ENCODE results near the gene DGKI. TPM values are rescaled to one million over a fixed set of nuclear protein-coding genes. Genes with fewer than 3 reads are reported as not detected.

The DGKI gene
- polyA plus RNA-seq, 2 of the 4 experiments (the other 2 are of a cell fraction): 0.05 to 0.08 TPM

DNA sequence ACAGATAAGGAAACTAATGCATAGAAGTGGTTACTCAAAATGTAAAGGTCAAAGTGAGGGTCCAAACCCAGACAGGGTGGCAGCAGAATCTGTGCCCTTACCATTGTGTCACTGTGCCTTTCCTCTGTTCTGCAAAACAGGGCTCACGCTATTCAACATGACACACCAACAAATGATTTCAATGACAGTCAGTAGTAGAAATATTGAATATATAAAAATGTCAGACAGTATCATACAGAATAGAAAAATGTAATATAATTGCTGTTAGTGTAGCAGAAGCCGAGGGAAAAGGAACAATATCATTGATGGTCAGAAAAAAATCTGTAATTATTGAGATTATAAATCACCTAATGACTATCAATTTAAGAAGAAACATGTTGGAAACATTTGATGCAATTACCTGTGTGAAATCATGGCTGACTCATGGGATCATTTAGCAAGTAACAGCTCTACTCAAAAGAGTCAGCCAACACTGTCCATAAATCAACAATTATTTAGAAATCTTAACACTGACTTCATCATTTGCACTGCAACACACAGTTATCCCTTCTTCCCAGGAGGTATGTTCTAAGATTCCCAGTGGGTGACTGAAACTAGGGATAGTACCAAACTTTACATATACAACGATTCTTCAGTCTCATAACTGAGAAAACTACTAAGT is 198.7 kb downstream of the DGKI start:
- no peak overlapping the region for H3K4me2 ChIP-seq
- ChIA-PET POLR2A (no interaction called here), CTCF (no interaction called here)
- TF ChIP-seq HEYL (CRISPR knock-in tag; IDR thresholded peaks at IDR 0.05) (no peak), CBX8 (IDR thresholded peaks at IDR 0.05) (no peak), JUNB (IDR thresholded peaks at IDR 0.05) (no peak), POLR2AphosphoS2 (conservative IDR thresholded peaks at IDR 0.05; ENCODE audit: low read length) (no peak), RCOR1 (IDR thresholded peaks at IDR 0.05; ENCODE audit: low read depth, low read length) (no peak), MAZ (IDR thresholded peaks at IDR 0.05; ENCODE audit: borderline replicate concordance, low read depth, low read length) (no peak), SREBF2 (IDR thresholded peaks at IDR 0.05) (no peak), REST (IDR thresholded peaks at IDR 0.05) (no peak), KDM1A (IDR thresholded peaks at IDR 0.05; ENCODE audit: low read depth) (no peak), SMC3 (IDR thresholded peaks at IDR 0.05) (no peak), POLR2A (IDR thresholded peaks at IDR 0.05; ENCODE audit: low read length) (no peak), RARB (CRISPR knock-in tag; IDR thresholded peaks at IDR 0.05) (no peak), RAD21 (conservative IDR thresholded peaks at IDR 0.05 in 1 of 2, IDR thresholded peaks at IDR 0.05 in 1 of 2) (no peak), FOSL2 (IDR thresholded peaks at IDR 0.05) (no peak), FOSL2 (CRISPR knock-in tag; IDR thresholded peaks at IDR 0.05) (no peak), FOSB (CRISPR knock-in tag; IDR thresholded peaks at IDR 0.05) (no peak), HOXA7 (CRISPR knock-in tag; IDR thresholded peaks at IDR 0.05) (no peak)
- TF ChIP-seq, protein P1, sequence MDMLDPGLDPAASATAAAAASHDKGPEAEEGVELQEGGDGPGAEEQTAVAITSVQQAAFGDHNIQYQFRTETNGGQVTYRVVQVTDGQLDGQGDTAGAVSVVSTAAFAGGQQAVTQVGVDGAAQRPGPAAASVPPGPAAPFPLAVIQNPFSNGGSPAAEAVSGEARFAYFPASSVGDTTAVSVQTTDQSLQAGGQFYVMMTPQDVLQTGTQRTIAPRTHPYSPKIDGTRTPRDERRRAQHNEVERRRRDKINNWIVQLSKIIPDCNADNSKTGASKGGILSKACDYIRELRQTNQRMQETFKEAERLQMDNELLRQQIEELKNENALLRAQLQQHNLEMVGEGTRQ (IDR thresholded peaks at IDR 0.05): no peak
- TF ChIP-seq, protein P2, sequence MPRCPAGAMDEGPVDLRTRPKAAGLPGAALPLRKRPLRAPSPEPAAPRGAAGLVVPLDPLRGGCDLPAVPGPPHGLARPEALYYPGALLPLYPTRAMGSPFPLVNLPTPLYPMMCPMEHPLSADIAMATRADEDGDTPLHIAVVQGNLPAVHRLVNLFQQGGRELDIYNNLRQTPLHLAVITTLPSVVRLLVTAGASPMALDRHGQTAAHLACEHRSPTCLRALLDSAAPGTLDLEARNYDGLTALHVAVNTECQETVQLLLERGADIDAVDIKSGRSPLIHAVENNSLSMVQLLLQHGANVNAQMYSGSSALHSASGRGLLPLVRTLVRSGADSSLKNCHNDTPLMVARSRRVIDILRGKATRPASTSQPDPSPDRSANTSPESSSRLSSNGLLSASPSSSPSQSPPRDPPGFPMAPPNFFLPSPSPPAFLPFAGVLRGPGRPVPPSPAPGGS (IDR thresholded peaks at IDR 0.05): no peak
- TF ChIP-seq, protein P3, sequence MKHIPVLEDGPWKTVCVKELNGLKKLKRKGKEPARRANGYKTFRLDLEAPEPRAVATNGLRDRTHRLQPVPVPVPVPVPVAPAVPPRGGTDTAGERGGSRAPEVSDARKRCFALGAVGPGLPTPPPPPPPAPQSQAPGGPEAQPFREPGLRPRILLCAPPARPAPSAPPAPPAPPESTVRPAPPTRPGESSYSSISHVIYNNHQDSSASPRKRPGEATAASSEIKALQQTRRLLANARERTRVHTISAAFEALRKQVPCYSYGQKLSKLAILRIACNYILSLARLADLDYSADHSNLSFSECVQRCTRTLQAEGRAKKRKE (CRISPR knock-in tag; IDR thresholded peaks at IDR 0.05; ENCODE audit: low read depth): no peak
- no peaks in the 10 kb centered on the region for H3K4me1 ChIP-seq
- ATAC-seq: no peak
- H3K27ac ChIP-seq: no peak overlapping the region
- FAIRE-seq: no peak
- no peaks in the 10 kb centered on the region for H3K9me3 ChIP-seq
- 31% methylated on average over 3 of the region's 3 CpGs for WGBS (ENCODE audit: missing lambda C conversion rate)
- no peak overlapping the region for H3K4me3 ChIP-seq
- no peak for DNase-seq (ENCODE audit: low read depth in 1 of 2, low spot score in 1 of 2)

GRCh38 chr7:137642472-137642871 is 204.3 kb downstream of the DGKI start:
- FAIRE-seq (no peak), ATAC-seq (no peak), DNase-seq (ENCODE audit: low read depth in 1 of 2, low spot score in 1 of 2) (no peak)
- Histone ChIP-seq H3K4me1 (no peaks in the 10 kb centered on the region), H3K4me3 (no peak overlapping the region), H3K4me2 (no peak overlapping the region), H3K9me3 (no peaks in the 10 kb centered on the region), H3K27ac (no peak overlapping the region)
- WGBS (ENCODE audit: missing lambda C conversion rate): 48% methylated on average over 2 of the region's 2 CpGs
- ChIA-PET CTCF (no interaction called here), POLR2A (interaction anchor here (0.6 kb wide), 1 partner anchor 333 kb away, joined by 3 read pairs; no protein-coding TSS in a partner anchor)
- TF ChIP-seq NFE2L2 (conservative IDR thresholded peaks at IDR 0.05; ENCODE audit: low read length) (no peak), FOXS1 (CRISPR knock-in tag; IDR thresholded peaks at IDR 0.05) (no peak), ZC3H11A (IDR thresholded peaks at IDR 0.05) (no peak), KDM5A (IDR thresholded peaks at IDR 0.05) (no peak), SMC3 (IDR thresholded peaks at IDR 0.05) (no peak), TFCP2L1 (CRISPR knock-in tag; IDR thresholded peaks at IDR 0.05) (no peak), CTCF (IDR thresholded peaks at IDR 0.05) (no peak), ZSCAN20 (CRISPR knock-in tag; IDR thresholded peaks at IDR 0.05) (no peak), JUN (IDR thresholded peaks at IDR 0.05) (no peak), RAD21 (conservative IDR thresholded peaks at IDR 0.05 in 1 of 2, IDR thresholded peaks at IDR 0.05 in 1 of 2) (no peak)
- TF ChIP-seq, protein P3 (CRISPR knock-in tag; IDR thresholded peaks at IDR 0.05; ENCODE audit: low read depth): no peak
- TF ChIP-seq, protein P4, sequence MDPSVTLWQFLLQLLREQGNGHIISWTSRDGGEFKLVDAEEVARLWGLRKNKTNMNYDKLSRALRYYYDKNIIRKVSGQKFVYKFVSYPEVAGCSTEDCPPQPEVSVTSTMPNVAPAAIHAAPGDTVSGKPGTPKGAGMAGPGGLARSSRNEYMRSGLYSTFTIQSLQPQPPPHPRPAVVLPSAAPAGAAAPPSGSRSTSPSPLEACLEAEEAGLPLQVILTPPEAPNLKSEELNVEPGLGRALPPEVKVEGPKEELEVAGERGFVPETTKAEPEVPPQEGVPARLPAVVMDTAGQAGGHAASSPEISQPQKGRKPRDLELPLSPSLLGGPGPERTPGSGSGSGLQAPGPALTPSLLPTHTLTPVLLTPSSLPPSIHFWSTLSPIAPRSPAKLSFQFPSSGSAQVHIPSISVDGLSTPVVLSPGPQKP (IDR thresholded peaks at IDR 0.05; ENCODE audit: low read depth, low read length): no peak
